ENCODE data around the gene COL16A1.

The COL16A1 gene

GRCh38 chr1:31666263-31666963 lies 37.4 kb downstream of the COL16A1 start:
- Histone ChIP-seq H3K27me3 (ENCODE audit: control insufficient read depth, insufficient read depth, low read length, poor library complexity, severe bottlenecking) (no peaks in the 10 kb centered on the region), H3K27ac (ENCODE audit: insufficient read depth, low read depth, low read length, poor library complexity, severe bottlenecking) (no peak overlapping the region), H3K36me3 (ENCODE audit: control insufficient read depth, insufficient read depth, low read length) (no peaks in the 10 kb centered on the region), H3K9me3 (ENCODE audit: control insufficient read depth, low read length) (no peaks in the 10 kb centered on the region), H3K4me1 (ENCODE audit: control insufficient read depth, insufficient read depth, low read length) (peaks cover 8% of the 10 kb centered on the region), H3K4me3 (ENCODE audit: insufficient read depth, low read depth, low read length) (no peak overlapping the region)
- WGBS, 2 experiments = 63 to 69% methylated on average over 10 of the region's 10 CpGs

- Histone ChIP-seq H3K36me3 (ENCODE audit: control insufficient read depth, insufficient read depth, low read length) (no peaks in the 10 kb centered on the region), H3K27me3 (ENCODE audit: control insufficient read depth, insufficient read depth, low read length, poor library complexity, severe bottlenecking) (no peaks in the 10 kb centered on the region), H3K4me1 (ENCODE audit: control insufficient read depth, insufficient read depth, low read length) (peaks cover 8% of the 10 kb centered on the region), H3K27ac (ENCODE audit: insufficient read depth, low read depth, low read length, poor library complexity, severe bottlenecking) (no peak overlapping the region), H3K9me3 (ENCODE audit: control insufficient read depth, low read length) (no peaks in the 10 kb centered on the region), H3K4me3 (ENCODE audit: insufficient read depth, low read depth, low read length) (no peak overlapping the region)
- 94 to 95% methylated on average over 7 of the region's 7 CpGs for WGBS, 2 experiments
Measured at GRCh38 chr1:31665234-31665878, 38.5 kb downstream of the COL16A1 start.

- H3K27me3 ChIP-seq (ENCODE audit: control insufficient read depth, insufficient read depth, low read length, poor library complexity, severe bottlenecking) = no peaks in the 10 kb centered on the region
- 89 to 91% methylated on average over 9 of the region's 9 CpGs for WGBS, 2 experiments
Measured at GRCh38 chr1:31664528-31664927, 39.3 kb downstream of the COL16A1 start.

GRCh38 chr1:31663622-31664452 lies 40.0 kb downstream of the COL16A1 start:
- WGBS, 2 experiments = 43 to 46% methylated on average over 9 of the region's 9 CpGs
- Histone ChIP-seq H3K27me3 (ENCODE audit: control insufficient read depth, insufficient read depth, low read length, poor library complexity, severe bottlenecking) (no peaks in the 10 kb centered on the region), H3K9me3 (ENCODE audit: control insufficient read depth, low read length) (no peaks in the 10 kb centered on the region)

More at GRCh38 chr1:31664528-31664927, 39.3 kb downstream of the COL16A1 start:
- no peaks in the 10 kb centered on the region for H3K9me3 ChIP-seq (ENCODE audit: control insufficient read depth, low read length)
- no peaks in the 10 kb centered on the region for H3K36me3 ChIP-seq (ENCODE audit: control insufficient read depth, insufficient read depth, low read length)
- H3K4me1 ChIP-seq (ENCODE audit: control insufficient read depth, insufficient read depth, low read length) = peaks cover 8% of the 10 kb centered on the region
- no peak overlapping the region for H3K4me3 ChIP-seq (ENCODE audit: insufficient read depth, low read depth, low read length)
- no peak overlapping the region for H3K27ac ChIP-seq (ENCODE audit: insufficient read depth, low read depth, low read length, poor library complexity, severe bottlenecking)

GRCh38 chr1:31662463-31662862 lies 41.4 kb downstream of the COL16A1 start:
- Histone ChIP-seq H3K9me3 (ENCODE audit: control insufficient read depth, low read length) (no peaks in the 10 kb centered on the region), H3K27ac (ENCODE audit: insufficient read depth, low read depth, low read length, poor library complexity, severe bottlenecking) (no peak overlapping the region), H3K4me1 (ENCODE audit: control insufficient read depth, insufficient read depth, low read length) (peaks cover 8% of the 10 kb centered on the region), H3K27me3 (ENCODE audit: control insufficient read depth, insufficient read depth, low read length, poor library complexity, severe bottlenecking) (no peaks in the 10 kb centered on the region), H3K4me3 (ENCODE audit: insufficient read depth, low read depth, low read length) (no peak overlapping the region), H3K36me3 (ENCODE audit: control insufficient read depth, insufficient read depth, low read length) (no peaks in the 10 kb centered on the region)
- WGBS, 2 experiments = 92 to 93% methylated on average over 11 to 12 of the region's 12 CpGs

More at GRCh38 chr1:31663622-31664452, 40.0 kb downstream of the COL16A1 start:
- Histone ChIP-seq H3K4me3 (ENCODE audit: insufficient read depth, low read depth, low read length) (no peak overlapping the region), H3K36me3 (ENCODE audit: control insufficient read depth, insufficient read depth, low read length) (no peaks in the 10 kb centered on the region), H3K27ac (ENCODE audit: insufficient read depth, low read depth, low read length, poor library complexity, severe bottlenecking) (no peak overlapping the region), H3K4me1 (ENCODE audit: control insufficient read depth, insufficient read depth, low read length) (peaks cover 8% of the 10 kb centered on the region)

GRCh38 chr1:31661856-31662255 lies 42.0 kb downstream of the COL16A1 start:
- Histone ChIP-seq H3K27me3 (ENCODE audit: control insufficient read depth, insufficient read depth, low read length, poor library complexity, severe bottlenecking) (no peaks in the 10 kb centered on the region), H3K9me3 (ENCODE audit: control insufficient read depth, low read length) (no peaks in the 10 kb centered on the region), H3K4me3 (ENCODE audit: insufficient read depth, low read depth, low read length) (no peak overlapping the region), H3K27ac (ENCODE audit: insufficient read depth, low read depth, low read length, poor library complexity, severe bottlenecking) (no peak overlapping the region), H3K4me1 (ENCODE audit: control insufficient read depth, insufficient read depth, low read length) (peaks cover 6% of the 10 kb centered on the region), H3K36me3 (ENCODE audit: control insufficient read depth, insufficient read depth, low read length) (no peaks in the 10 kb centered on the region)
- 94 to 96% methylated on average over 6 of the region's 6 CpGs for WGBS, 2 experiments

GRCh38 chr1:31660871-31661455 lies 42.9 kb downstream of the COL16A1 start:
- H3K4me1 ChIP-seq (ENCODE audit: control insufficient read depth, insufficient read depth, low read length) = no peaks in the 10 kb centered on the region
- no peaks in the 10 kb centered on the region for H3K27me3 ChIP-seq (ENCODE audit: control insufficient read depth, insufficient read depth, low read length, poor library complexity, severe bottlenecking)
- no peak overlapping the region for H3K27ac ChIP-seq (ENCODE audit: insufficient read depth, low read depth, low read length, poor library complexity, severe bottlenecking)
- no peak overlapping the region for H3K4me3 ChIP-seq (ENCODE audit: insufficient read depth, low read depth, low read length)
- no peaks in the 10 kb centered on the region for H3K9me3 ChIP-seq (ENCODE audit: control insufficient read depth, low read length)
- no peaks in the 10 kb centered on the region for H3K36me3 ChIP-seq (ENCODE audit: control insufficient read depth, insufficient read depth, low read length)
- WGBS, 2 experiments = 89 to 94% methylated on average over 4 of the region's 4 CpGs

GRCh38 chr1:31659889-31660288 lies 43.9 kb downstream of the COL16A1 start:
- no peak overlapping the region for H3K27ac ChIP-seq (ENCODE audit: insufficient read depth, low read depth, low read length, poor library complexity, severe bottlenecking)
- H3K9me3 ChIP-seq (ENCODE audit: control insufficient read depth, low read length) = no peaks in the 10 kb centered on the region
- H3K27me3 ChIP-seq (ENCODE audit: control insufficient read depth, insufficient read depth, low read length, poor library complexity, severe bottlenecking) = no peaks in the 10 kb centered on the region
- no peaks in the 10 kb centered on the region for H3K4me1 ChIP-seq (ENCODE audit: control insufficient read depth, insufficient read depth, low read length)
- 80% methylated on average over 3 of the region's 3 CpGs for WGBS, 2 experiments
- no peaks in the 10 kb centered on the region for H3K36me3 ChIP-seq (ENCODE audit: control insufficient read depth, insufficient read depth, low read length)
- no peak overlapping the region for H3K4me3 ChIP-seq (ENCODE audit: insufficient read depth, low read depth, low read length)

- Histone ChIP-seq H3K4me1 (ENCODE audit: control insufficient read depth, insufficient read depth, low read length) (no peaks in the 10 kb centered on the region), H3K4me3 (ENCODE audit: insufficient read depth, low read depth, low read length) (no peak overlapping the region), H3K9me3 (ENCODE audit: control insufficient read depth, low read length) (no peaks in the 10 kb centered on the region), H3K27me3 (ENCODE audit: control insufficient read depth, insufficient read depth, low read length, poor library complexity, severe bottlenecking) (no peaks in the 10 kb centered on the region), H3K36me3 (ENCODE audit: control insufficient read depth, insufficient read depth, low read length) (no peaks in the 10 kb centered on the region), H3K27ac (ENCODE audit: insufficient read depth, low read depth, low read length, poor library complexity, severe bottlenecking) (no peak overlapping the region)
- WGBS, 2 experiments = 94 to 95% methylated on average over 3 of the region's 3 CpGs
Measured at GRCh38 chr1:31658721-31659120, 45.1 kb downstream of the COL16A1 start.

Measured in ectodermal cell (in vitro differentiated cells).